AML-193 (cell line): ENCODE measurements around the gene PVALEF.
A peak's percentile ranks its signal among the peaks of the same experiment; 100 is the strongest.
"Not testable (repeated sequence)": the region's sequence is repeated elsewhere in the genome, so short reads cannot be mapped to it uniquely, and the experiment has no call there.

Experiments used
- DNase-seq, 2 experiments: peaks; one replicate each; lab custom pipeline; 2025; lab: John Stamatoyannopoulos, UW

The PVALEF gene

DNA sequence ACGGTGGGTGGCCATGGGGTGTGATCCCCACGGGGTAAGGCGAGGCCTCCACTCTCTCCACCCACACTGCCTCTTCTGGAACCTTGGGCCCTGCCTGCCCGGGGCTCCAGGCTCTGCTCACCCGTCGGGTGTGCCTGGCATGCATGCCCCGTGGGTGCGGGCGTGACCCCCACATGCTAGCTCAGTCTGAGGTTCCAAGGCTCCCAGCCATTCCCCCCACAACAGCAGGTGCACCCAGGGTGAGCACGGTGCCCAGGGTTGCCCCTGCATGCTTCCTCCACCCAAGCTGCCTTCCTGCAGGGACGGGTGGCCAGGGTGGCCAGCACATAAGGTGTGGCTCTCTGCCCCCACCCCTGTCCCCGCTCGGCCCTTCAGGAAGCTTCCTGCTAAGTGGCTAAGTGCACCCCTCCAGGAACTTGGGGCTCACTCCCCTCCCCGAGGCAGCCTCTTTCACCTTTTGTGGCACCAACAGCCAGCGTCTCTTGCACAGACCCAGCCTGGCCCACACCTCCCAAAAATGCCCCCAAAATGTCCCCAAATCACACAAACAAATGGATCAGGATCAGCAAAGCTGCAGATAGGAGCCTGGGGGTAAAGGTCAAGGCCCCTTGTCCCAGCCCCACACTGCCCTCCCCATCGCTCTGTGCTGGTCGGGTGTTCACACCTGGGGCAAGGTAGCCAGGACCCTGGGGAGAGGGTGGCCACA is 21.4 kb upstream of the PVALEF start:
- no peak for DNase-seq

DNA sequence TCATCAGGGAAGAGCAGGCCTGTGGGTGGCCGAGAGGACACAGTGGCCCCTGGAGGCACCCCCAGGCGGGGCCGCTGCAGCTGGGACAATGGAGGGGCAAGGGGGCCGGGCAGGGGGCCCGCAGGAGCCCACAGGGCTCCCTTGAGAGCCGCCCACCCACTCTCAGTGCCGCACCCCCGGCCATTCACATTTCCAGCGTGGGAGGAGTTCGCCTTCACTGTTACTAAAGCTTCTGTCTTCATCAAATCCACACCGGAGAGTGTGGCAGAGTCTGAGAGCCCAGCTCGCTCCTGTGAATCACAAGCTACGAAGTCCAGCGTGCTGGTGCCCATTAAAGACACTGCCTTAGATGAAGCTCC is 20.9 kb upstream of the PVALEF start:
- no peak for DNase-seq

DNA sequence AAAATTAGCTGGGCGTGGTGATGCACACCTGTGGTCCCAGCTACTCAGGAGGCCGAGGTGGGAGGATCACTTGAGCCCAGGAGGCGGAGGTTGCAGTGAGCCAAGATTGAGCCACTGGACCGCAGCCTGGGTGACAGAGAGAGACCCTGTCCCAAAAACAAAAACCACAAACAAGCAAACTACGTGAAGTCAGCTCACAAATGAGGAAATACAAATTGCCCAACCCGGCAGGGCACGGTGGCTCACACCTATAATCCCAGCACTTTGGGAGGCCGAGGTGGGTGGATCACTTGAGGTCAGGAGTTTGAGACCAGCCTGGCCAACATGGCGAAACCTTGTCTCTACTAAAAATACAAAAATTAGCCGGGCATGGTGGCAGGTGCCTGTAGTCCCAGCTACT is 19.1 kb upstream of the PVALEF start:
- not testable (repeated sequence) for DNase-seq

- DNase-seq = no peak
These were observed 17.6 kb upstream of the PVALEF start for GRCh38 chr17:81147701-81148100.

DNA sequence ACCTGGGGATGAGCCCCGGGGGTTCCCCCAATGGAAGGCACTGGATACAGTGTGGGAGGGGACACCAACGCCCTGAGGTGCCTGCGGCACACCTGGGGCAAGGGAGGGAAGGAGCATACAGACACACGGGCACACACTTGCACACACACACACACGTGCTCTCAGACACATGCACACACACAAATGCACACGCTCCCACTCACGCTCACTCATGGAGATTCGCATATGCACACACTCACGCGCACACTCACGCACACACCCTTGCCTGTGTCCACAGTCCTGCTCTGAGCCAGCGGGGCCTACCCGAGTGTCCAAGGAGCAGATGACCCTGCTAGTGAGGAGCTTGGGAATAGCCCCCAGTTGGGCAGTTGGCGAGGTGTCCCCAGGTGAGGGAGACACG is 16.7 kb upstream of the PVALEF start:
- no peak for DNase-seq

DNA sequence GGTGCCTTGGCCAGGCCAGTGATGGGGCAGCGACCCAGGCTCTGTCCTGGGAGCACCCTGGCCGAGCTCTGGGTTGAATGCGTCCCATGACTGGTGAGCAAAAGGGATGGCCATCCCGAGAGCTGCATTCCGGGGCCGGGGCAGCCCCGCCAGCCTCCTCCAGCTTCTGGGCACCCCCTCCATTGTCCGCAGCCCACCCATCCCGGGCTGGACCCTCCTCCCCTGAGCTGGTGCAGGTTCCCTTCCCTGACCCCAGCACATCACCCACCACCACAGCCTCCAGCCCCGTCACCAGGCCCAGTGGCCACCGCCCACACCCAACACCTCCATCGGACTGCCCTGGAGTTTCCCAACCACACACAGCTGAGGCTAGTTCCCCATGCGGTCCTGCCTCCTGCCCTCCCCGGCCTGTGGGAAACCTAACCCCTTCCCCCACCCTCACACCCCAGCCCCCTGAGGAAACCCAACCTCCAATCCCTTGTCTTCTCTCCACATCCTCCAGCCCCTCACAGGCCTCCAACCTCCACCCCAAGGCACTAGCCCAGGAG is 16.2 kb upstream of the PVALEF start:
- DNase-seq = no peak

DNA sequence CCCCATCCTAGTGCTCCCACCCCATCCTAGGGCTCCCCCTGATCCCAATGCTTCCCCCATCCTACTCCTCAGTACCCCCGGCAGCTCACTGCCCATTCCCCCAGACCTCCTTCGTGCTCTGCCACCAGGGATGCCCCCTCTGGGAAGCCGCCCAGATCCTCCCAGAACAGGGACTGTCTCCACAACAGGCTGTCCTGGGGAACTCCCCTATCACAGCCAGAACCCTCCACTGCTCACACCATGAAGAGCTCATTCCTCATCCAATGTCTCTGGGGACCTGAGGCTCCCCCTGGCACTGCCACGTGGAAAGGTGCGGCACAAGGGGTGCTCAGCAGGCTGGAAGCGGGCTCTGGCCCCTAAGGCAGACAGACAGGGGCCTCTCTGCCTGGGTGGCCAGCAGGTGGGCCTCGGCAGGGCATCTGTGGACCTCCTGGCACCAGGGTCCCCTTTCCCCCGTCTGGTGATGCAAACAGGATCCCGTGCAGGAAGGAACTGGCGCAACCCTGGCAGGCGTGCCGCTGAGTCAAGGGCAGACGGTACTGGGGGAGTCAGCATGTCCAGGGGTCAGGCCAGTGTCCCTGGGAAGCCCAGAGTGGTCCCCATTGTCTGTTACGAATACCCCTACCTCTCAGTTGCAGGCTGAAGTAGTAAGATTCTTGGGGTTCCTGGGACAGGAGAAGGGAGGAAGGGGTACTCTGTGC is 14.8 kb upstream of the PVALEF start:
- peak; percentile 26 to 37 for DNase-seq

DNA sequence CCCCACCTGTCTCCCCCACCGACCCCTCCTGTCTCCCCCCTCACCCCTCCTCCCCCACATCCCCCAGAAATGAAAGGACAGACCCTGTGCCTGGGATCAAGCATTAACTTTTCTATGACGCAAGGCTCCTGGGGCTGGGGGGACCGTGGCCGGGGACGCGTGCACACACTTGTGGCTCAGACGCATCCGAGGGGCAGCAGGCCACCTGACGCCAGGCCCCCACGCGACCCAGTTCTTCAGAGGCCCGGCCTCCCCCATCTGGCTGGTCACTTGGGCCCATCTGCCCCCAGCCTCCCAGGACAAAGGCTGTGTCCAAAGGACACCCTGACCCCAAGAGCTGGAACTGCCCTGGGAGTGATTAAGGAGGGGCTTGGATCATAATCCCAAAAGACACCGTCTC is 14.0 kb upstream of the PVALEF start:
- DNase-seq = no peak

- DNase-seq = no peak
These were observed 12.9 kb upstream of the PVALEF start for GRCh38 chr17:81152288-81152828.

- DNase-seq = no peak
These were observed 11.9 kb upstream of the PVALEF start for GRCh38 chr17:81153340-81153803.

DNA sequence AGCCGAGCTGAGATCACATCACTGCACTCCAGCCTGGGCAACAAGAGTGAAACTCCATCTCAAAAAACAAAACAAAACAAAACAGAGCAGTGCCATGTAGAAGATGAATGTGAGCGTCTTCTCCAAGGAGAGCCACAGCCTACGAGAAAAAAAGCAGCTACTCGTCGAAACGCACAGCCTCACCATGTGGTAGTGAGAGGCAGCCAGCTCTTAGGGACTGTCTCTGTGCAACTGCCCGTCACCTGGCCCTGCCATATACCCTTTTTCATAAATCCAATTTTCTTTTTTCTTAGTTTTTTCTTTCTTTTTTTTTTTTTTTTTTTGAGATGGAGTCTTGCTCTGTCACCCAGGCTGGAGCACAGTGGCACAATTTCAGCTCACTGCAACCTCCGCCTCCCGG is 11.3 kb upstream of the PVALEF start:
- DNase-seq = not testable (repeated sequence)

GRCh38 chr17:81154961-81155360 is 10.3 kb upstream of the PVALEF start:
- no peak for DNase-seq

DNA sequence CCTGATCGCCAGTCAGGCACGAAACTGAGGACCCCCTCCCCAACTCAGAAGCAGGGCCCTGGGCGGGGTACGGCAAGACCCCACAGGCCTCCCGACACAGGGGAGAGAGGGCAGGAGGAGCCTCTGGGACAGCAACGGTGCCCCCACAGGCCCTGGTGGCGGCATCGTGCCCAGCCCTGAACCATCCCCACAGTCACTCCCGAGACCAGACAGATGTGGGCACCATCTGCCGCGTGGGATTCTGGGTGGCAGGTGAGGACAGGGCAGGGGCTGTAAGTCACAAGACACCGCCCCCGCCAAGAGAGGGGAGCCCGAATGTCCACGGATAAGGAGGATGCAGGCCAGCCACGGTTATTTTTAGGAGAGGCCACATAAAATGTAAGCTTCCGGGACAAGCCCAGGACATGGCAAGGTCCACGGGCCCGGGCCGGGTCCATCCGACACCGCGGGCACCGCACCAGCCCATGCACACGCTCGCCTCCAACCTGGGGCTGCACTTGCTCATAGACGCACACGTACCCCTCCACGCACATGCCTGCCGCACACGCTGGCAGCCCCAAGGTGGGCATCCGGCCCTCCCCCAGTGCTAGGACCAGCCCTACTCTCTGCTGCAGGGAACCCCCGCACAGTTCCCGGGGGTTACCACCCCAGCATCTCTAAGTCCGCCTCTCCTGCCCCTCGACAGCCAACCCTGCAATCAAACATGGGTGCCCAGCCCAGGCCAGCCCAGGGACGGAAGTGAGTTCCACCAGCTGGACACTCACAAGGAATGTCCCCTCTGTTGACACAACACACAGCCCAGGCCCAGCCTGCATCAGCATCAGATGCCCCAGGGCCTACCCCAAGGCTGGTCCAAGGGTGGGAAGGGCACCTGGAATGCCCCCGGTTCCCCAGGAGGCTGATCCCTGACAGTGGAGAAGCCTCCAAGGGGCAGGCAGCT is 8.2 kb upstream of the PVALEF start:
- DNase-seq = no peak

DNA sequence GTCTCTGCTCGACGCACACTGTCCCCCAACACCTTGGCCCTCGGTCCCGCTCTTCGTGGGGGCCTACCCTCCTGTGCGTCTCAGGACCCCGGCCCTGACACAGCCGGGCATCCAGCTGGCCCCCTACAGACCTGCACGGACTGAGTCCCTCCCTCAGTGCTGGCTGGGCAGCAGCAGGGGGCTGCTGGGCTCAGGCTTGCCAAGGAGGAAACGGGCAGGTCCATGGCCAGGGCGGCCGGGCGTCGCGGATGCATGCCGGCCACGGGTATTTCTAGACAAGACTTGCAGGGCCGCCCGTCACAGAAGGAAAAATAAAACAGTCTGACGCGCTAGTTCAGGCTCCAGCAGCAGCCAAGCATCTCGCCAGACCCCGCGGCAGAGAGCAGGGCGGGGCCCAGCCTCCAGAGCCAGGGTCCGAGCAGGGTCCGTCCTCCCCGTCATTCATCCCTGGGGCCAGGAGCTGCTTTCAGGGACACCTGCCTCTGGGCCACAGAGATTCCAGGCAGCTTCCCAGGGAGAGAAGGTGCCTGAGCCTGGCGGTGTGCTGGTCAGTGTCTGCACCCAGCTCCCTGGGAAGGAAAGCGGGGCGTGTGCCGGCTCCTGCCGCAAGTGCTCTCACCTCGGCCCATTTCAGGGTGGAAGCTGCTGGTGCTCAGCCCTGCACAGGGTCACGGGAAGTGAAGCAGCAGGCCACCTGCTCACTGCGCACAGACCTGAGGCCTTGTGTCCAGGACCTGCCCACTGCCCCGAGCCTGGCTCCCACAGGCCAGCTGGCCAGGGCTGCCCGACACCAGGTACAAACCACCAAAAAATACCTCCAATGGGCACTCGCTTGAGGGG is 7.2 kb upstream of the PVALEF start:
- DNase-seq = no peak

- no peak for DNase-seq
These were observed 6.4 kb upstream of the PVALEF start for GRCh38 chr17:81158688-81159590.

DNA sequence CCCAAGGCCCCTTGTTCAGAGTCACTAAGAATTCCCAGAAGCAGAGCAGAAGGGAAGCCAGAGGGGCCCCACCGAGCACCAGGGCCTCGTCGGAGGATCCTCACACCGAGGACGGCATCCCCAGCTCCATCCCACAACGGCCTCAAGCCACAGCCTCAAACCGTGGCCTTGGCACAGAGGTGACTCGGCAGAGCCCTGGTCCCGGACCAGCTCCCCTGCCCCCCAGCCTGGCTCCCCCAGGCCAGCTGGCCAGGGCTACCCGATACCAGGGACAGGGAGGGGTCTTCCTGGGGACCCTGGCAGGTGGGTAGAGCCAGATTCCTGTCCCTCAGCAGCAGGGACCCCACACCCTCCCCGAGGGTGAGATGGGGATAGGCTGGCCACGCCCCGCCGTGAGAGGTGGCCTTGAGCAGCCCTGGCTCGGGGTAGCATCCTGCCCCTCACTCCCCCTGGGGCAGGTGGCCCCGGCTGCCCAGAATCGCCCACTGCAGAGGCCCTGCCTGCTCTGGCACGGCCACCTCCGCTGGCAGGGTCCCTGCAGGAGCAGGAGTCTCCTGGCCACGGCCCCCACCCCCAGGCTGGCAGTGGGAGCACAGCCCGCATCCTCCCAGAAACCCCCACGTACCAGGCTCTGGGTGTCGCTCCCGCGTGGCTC is 5.6 kb upstream of the PVALEF start:
- no peak for DNase-seq

GRCh38 chr17:81160306-81160705 is 5.0 kb upstream of the PVALEF start:
- DNase-seq = peak; percentile 21 to 65

- no peak for DNase-seq
These were observed 4.4 kb upstream of the PVALEF start for GRCh38 chr17:81160747-81161453.

DNA sequence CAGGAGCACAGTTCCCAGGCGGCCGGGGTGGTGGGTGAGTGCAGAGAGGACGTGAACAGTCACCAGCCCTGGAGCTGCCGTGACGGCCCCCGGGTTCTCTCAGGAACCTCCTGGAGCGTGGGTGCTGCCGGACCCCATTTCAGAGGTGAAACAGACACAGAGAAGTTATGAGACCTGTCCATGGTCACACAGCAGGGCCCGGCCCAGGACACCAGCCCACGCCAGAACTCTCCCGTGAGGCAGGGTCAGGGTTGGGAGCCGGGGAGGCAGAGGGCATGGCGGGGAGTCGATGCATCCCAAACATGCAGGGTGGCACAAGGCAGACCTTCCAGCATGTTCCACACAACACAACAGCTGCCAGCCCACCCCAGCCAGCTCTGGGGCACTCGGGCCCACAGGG is 3.8 kb upstream of the PVALEF start:
- DNase-seq = no peak
